ENCODE data around the gene NTSR1.

The NTSR1 gene

GRCh38 chr20:62759981-62760431 lies 51.4 kb downstream of the NTSR1 start:
- no peak for DNase-seq

DNA sequence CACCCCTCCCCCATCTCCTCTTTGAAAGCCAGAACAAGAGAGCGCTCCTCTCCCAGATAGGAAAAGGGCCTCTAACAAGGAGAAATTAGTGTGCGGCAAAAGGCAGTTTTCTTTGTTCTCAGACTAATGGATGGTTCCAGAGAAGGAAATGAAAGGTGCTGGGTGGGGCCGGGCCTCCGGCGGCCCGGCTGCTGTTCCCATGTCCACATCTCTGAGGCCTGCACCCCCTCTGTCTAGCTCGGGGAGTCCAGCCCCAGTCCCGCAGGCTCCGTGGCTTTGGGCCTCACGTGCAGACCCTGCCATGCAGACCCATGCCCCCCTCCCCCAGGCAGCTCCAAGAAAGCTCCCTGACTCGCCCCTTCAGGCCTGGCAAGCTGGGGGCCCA lies 51.8 kb downstream of the NTSR1 start:
- no peak for DNase-seq

GRCh38 chr20:62760856-62761758 lies 52.5 kb downstream of the NTSR1 start:
- DNase-seq = no peak

GRCh38 chr20:62761759-62762131 lies 53.1 kb downstream of the NTSR1 start:
- DNase-seq = no peak

DNA sequence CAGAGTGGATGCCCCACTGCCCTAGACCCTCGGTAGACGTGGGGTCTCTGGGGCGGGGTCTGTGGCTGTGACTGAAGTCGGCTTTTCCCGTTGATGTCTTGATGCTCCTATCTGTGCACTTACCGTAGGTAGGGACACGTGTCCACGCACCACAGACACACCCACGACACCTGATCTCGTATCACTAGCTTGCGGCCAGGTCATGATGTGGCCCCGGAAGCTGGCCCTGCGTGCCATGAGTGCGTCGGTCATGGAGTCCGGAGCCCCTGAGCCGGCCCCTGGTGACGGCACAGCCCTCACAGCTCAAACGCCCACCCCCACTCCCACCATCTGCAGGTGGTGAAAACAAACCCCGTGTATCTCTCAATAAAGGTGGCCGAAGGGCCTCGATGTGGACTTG lies 53.7 kb downstream of the NTSR1 start:
- DNase-seq = no peak

DNA sequence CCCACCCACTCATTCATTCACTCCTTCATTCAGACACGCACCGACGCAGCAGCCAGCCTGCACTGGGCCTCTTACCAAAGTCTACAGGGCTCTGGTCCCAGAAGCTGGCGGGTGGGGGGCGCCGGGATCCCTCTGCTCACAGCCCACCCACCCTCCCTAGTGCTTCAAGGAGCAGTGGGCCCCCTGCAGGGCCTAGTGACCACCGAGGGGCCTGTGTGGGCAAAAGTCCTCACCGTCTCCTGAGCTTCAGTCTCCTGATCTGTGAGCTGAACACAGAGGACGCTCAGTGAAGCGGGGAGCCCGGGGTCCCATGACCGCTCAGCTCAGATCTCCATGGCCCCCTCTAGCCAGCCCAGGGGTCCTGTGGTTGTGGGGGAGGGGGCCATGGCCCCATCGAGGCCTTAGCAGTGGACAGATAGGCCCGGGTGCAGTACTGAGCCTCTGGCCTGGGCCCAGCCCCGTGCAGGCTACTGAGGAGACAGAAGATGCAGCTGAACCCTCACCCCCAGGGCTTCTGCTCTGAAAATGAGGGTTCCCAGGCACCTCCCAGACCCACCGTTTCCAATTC lies 54.2 kb downstream of the NTSR1 start:
- DNase-seq = no peak

DNA sequence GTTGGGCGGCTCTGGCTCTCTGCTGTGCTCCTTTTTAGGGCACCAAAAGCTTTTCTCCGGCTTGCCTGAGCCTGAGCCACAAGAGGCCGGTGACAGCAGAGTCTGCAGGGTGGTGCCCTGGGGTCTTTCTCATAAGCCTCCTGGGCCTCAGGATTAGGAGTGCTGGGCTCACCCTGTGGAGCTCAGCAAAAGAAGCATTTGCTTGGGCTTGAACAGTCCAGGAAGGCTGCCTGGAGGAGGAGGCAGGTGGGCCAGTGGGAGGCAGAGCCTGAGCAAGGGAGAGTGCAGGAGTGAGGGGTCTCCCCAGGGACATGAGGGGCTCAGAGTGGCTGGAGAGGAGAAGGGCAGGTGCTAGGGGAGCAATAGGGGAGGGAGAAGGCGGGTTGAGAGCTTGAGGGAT lies 54.8 kb downstream of the NTSR1 start:
- no peak for DNase-seq

DNA sequence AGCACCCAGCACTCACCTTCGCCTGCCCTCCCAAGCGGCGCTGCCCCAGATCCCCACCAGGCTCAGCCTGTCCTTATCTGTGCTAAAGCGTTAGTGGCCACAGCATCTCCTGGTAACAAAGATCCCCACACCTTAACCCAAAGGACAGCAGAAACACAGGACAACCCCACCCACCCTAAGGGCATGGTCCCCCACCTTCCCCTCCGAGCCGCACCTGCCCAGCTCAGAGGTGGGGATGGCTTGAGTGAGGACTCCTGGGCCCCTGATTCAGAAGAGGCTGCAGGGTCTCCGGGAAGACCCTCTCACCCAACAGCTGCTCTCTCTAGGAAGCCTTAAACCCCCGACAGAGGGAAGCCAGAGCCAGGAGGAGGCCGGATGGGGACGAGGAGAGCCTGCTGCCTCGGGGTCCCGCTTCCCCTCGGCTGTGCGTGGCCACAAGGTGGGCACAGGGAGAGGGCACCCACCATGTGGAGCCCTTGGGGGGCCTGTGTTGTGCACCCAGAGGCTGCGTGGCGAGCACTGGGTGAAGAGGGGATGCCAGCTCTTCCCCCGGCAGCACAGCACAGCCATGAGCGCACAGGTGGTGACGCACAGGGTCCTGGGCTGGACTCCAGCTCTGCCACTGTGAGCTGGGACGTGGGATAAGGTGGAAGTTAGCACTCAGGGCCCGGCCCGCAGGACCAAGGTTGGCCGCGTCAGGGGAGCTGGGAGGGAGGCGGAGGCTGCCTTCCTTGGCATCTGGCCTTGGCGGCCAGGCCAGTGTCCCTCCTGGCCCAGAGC lies 55.7 kb downstream of the NTSR1 start:
- no peak for DNase-seq

GRCh38 chr20:62765021-62765420 lies 56.4 kb downstream of the NTSR1 start:
- DNase-seq = no peak

DNA sequence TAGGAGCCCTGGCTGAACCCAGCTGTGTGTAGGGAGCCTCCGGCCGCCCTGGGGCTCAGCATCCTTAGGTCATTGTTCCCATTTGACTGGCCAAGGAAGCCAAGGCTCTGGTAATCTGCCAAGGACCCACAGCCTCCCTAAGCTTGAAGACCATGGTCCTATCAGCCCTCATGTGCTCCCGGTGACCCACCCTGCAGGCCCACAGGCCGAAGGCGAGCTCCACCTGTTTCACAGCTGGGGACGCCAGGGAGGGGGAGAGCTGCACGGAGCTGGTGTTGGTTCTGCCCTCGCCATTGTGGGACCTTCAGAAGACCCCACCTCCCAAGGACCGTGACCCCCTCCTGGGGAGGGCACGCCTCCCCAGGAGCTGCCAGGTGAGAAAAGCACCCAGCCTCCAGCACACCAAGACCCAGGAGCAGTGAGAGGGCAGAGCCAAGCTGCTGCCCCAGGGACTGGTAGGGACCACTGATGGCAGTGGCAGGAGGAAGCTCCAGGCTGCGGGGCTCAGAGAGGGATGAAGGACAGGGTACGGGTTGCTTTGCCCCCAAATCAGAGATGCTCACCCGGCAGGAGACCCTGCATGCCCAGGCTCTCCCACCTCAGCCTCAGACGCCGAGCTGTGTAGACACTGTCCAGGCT lies 56.9 kb downstream of the NTSR1 start:
- DNase-seq = no peak

DNA sequence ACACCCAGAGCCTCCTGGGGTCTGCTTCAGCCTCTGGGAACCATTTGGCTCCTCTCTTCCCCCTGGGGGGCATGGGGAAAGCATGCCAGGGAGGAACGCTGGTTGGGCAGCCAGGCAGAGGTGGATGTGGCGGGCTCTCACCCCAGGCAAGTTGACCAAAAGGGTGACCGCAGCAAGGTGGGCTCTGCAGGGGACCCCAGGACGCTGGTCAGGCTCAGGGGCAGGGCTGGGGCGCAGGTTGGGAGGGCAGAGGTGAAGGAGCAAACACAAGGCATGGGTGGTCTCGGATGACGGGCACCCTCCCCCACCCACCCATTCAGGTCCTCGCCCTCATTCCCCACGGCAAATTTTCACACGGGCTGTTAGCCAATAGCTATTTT lies 57.4 kb downstream of the NTSR1 start:
- DNase-seq = no peak

- no peak for DNase-seq
Observed at GRCh38 chr20:62766716-62767115, 58.1 kb downstream of the NTSR1 start.

DNA sequence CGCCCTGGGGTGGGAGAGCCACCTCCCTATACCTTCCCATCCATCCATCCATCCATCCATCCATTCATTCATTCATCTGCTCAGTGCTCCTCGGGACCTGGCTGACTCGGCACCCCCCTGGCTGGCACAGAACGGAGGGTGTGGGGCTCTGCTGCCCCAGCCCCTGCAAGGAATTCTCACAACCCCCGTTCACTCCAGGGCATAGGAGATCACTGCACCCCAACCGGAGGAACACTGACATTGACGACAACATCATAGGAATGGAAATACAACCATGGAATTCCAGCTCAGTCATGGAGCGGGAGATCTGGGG lies 59.6 kb downstream of the NTSR1 start:
- no peak for DNase-seq

GRCh38 chr20:62768551-62769287 lies 60.1 kb downstream of the NTSR1 start:
- no peak for DNase-seq

- no peak for DNase-seq
Observed at GRCh38 chr20:62769346-62770071, 60.9 kb downstream of the NTSR1 start.

DNA sequence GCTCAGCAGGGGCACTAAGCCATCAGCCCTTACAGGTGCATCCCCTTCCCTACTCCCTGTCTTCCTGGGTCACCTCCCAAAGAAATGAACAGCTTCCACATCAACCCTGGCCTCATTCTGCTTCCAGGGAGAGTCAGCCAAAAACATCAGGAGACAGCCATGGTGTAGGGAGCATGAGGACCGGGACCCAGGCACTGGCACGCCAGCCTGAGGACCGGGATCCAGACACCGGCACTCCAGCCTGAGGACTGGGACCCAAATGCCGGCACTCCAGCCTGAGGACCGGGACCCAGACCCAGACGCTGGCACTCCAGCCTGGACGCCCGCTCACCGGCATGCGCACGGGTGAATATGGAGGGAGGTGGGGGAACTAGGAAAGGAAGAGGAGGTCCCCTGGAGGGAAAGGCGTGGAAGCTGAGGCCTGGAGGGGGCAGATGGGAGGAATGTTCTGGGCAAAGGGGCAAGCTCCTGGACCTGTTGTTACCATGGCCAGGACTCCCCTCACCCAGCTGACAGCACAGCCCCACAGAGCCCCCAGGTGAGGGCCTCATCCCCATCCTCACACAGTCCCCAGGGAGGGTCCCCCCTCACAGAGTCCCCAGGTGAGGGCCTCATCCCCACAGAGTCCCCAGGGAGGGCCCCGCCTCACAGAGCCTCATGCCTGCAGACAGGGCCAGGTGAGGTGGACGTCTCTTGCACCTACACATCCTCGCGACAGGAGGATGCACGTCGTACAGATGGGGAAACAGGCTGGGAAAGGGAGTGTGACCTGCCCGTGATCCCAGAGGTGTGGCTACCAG lies 61.7 kb downstream of the NTSR1 start:
- no peak for DNase-seq

DNA sequence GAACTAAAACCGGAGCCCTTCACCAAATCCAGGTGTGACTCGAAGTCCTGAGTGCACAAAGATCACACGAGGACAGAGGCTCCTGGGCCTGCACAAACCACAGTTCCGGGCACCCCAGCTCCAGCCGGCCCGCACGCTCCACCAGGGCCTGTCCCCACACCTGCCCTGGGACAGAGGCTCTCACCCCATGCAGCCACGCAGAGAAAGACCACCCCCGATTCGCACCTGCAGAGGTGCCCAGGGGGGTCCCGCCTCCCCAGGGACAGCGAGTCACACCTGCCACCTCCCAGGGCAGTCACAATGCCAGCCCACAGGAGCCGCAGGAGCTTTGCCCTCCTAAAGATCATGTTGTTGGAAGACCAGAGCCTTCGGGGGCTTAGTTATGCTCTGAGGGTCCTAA lies 62.3 kb downstream of the NTSR1 start:
- DNase-seq = no peak

- DNase-seq = no peak
Observed at GRCh38 chr20:62771396-62772102, 62.9 kb downstream of the NTSR1 start.

- DNase-seq = no peak
Observed at GRCh38 chr20:62772103-62772611, 63.5 kb downstream of the NTSR1 start.

DNA sequence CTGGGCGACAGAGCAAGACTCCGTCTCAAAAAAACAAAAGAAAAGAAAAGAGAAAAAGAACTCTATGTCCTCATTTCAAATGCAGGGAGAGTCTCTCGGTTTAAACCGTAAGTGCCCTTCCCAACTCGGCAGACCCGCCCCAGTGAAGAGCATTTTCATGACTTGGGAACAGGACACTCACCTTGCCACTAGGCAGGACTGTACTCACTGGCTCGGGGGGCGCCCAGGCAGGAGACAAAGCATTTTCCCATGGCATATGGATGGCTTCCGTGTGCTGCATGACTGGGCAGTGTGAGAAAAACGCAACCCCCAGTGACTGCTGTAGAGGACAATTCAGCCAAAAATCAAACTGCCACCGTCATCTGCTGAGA lies 64.0 kb downstream of the NTSR1 start:
- DNase-seq = no peak
